AG04449 (cell line): Measurements from ENCODE around the gene RBM33.

Experiments
- CTCF ChIA-PET: fragments of 350-600 bp; formaldehyde crosslinking; extraction: SDS; loops from one replicate; lab custom pipeline; 2021; ENCODE audit warnings: antibody characterized with exemption; lab: Yijun Ruan, JAX
- POLR2A ChIA-PET: fragments of 400-600, 350-600 bp; formaldehyde crosslinking; extraction: SDS; loops from one replicate; lab custom pipeline; 2020; ENCODE audit warnings: antibody characterized with exemption, inconsistent platforms; lab: Yijun Ruan, JAX
- DNase-seq: peaks from one replicate; pipeline ENCODE4 v3.0.0-alpha.2; 2010; ENCODE audit warnings: low read depth, low spot score
- H3K4me3 ChIP-seq: 2 replicates; pipeline ENCODE4 v1.5.1; 2011; ENCODE audit warnings: low read depth, mild to moderate bottlenecking, control low read depth, low read length
- TF ChIP-seq, protein P1 (sequence below): IDR thresholded peaks from one replicate; pipeline ENCODE4 v1.5.1; 2011; ENCODE audit warnings: mild to moderate bottlenecking, moderate library complexity, low read length, control low read depth, inconsistent platforms; ENCODE audit not compliant: insufficient read depth; ENCODE audit errors: missing control alignments

Gene RBM33

DNA sequence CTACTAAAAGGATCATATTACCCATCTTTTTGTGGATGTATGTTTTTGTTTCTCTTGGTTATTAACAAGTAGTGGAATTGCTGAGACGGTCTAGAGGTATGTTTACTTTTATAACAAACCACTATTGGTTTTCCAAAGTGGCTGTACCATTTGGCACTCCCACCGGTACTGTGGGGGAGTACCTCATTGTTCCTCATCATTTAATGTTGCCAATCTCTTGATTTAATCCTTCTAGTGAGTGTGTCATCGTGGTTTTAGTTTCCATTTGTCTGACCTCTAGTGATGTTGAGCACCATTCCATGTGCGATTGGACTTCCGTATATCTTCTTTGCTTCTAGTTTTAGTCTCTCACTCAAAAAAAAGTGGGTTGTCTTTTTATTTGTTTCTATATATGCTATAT is 50.4 kb downstream of the RBM33 start:
- H3K4me3 ChIP-seq, result no peak overlapping the region
- DNase-seq, result no peak
- ChIA-PET CTCF (interaction anchor here (1.4 kb wide), 1 partner anchor 96 kb away, joined by 3 read pairs; no protein-coding TSS in a partner anchor), POLR2A (no interaction called here)
- TF ChIP-seq, protein P1, sequence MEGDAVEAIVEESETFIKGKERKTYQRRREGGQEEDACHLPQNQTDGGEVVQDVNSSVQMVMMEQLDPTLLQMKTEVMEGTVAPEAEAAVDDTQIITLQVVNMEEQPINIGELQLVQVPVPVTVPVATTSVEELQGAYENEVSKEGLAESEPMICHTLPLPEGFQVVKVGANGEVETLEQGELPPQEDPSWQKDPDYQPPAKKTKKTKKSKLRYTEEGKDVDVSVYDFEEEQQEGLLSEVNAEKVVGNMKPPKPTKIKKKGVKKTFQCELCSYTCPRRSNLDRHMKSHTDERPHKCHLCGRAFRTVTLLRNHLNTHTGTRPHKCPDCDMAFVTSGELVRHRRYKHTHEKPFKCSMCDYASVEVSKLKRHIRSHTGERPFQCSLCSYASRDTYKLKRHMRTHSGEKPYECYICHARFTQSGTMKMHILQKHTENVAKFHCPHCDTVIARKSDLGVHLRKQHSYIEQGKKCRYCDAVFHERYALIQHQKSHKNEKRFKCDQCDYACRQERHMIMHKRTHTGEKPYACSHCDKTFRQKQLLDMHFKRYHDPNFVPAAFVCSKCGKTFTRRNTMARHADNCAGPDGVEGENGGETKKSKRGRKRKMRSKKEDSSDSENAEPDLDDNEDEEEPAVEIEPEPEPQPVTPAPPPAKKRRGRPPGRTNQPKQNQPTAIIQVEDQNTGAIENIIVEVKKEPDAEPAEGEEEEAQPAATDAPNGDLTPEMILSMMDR, result no peak

DNA sequence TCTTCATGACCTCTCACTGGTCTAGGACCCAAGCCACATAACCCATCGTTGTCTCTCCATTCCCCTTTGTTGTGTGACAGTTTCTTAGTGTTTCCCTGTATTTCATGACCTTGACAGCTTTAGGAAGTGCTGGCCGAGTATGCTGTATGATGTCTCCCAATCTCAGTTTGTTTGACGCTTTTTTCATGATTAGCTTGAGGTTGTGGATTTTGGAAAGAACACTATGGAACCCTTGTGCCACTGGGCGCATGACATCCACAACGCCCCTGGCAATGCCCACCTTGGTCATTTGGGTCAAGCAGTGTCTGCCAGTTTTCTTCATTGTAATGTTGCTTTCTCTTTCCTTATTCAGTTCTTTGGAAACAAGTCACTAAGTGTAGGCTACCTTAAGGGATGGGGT is 52.3 kb downstream of the RBM33 start:
- ChIA-PET POLR2A (no interaction called here), CTCF (no interaction called here)
- no peak for DNase-seq
- no peak overlapping the region for H3K4me3 ChIP-seq
- TF ChIP-seq, protein P1, result no peak

DNA sequence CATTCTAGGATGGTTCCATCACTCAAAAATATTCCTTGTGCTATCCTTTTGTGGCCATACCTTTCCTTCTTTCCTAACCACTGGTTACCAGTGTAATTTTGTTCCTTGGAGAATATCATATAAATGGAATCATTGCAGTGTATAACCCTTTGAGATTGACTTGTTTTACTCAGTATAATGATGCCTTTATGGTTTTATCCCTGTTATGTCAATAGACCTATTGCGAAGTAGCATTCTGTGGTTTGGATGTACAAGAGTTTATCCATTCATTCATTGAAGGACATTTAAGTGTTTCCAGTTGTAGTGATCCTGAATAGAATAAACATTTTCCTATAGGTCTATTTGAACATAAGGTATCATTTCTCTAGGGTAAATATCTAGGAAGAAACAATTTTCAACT is 54.2 kb downstream of the RBM33 start:
- POLR2A ChIA-PET, result no interaction called here
- H3K4me3 ChIP-seq, result no peak overlapping the region
- no peak for DNase-seq
- TF ChIP-seq, protein P1, result no peak
- CTCF ChIA-PET, result interaction anchor here (1.3 kb wide), 1 partner anchor 100 kb away, joined by 4 read pairs; no protein-coding TSS in a partner anchor

DNA sequence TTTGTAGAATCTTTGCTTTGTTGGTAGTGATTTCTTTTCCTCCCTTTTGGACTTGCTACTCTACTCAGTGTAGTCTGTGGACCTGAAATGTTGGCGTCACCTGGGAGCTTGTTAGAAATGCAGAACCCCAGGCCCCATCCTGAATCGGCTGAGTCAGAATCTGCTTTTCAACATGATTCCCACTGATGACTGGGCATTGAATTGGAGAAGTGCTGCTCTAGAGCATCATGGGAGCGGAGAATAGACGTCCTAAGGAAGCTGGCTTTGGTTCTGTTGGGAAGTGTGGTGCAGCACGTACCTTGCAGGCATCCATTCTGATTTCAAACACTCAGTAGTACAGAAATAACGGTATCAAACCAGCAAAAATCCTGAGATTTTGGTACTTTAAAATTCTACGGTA is 54.7 kb downstream of the RBM33 start:
- DNase-seq, result no peak
- POLR2A ChIA-PET, result no interaction called here
- H3K4me3 ChIP-seq, result no peak overlapping the region
- TF ChIP-seq, protein P1, result no peak
- CTCF ChIA-PET, result no interaction called here

DNA sequence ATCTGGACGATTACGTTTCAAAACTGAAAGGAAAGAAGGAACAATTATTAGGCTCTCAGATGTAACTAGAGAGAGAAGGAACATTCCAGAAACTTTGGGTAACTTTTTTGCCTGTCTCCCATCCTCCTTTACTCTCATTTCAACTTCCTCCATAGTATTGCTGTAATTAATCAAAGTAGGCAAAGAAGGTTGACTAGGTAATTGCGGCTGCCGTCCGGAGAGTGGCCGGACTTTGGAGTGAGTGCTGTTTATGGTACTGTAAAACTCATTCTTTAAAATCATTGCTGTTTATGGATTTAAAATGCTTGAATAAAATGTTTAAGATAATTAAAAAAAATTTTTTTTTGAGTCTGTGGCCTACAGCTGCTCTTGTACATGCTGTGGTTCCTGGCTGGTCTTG is 56.4 kb downstream of the RBM33 start:
- no peak overlapping the region for H3K4me3 ChIP-seq
- TF ChIP-seq, protein P1, result no peak
- DNase-seq, result no peak
- CTCF ChIA-PET, result interaction anchor here (5.5 kb wide), 1 partner anchor 103 kb away, joined by 47 read pairs; no protein-coding TSS in a partner anchor
- POLR2A ChIA-PET, result no interaction called here

DNA sequence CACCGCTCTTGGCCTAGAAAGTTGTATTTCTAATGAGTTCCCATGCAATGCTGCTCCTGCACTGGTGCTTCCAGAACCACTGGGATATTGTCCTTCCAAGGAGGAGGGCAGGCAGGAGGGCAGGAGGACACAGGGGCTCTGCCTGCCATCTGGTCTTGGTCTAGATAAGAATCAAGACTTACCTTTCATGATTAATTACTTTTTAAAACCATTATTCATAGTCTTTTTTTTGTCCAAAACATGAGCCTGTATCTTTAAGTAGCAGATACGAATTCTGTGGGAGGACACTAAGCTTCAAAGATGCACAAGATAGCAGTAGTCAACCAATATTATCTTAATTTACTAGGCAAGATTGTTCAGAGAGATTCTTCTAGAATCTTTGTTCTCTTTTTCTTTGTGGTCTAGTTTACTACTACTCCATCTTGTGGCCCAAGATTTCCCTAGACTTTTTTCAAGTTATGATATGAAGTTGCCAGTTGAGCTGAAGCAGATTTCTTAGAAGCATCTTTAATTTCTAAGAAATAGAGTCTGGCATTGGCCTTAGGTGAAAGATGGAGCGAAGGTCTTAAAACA is 57.6 kb downstream of the RBM33 start:
- ChIA-PET CTCF (interaction anchor here (0.9 to 5.5 kb wide), 7 partner anchors 8 to 774 kb away, joined by 3 to 47 read pairs (median 8); no protein-coding TSS in a partner anchor), POLR2A (no interaction called here)
- DNase-seq, result no peak
- TF ChIP-seq, protein P1, result no peak
- no peak overlapping the region for H3K4me3 ChIP-seq
